Measurements from ENCODE around the gene CCT8L2.

GRCh38 chr22:16562711-16563554 is 29.7 kb downstream of the CCT8L2 start:
- no peak for TF ChIP-seq POLR2A (IDR thresholded peaks at IDR 0.05; ENCODE audit: low read length)
- no peak for TF ChIP-seq GATA1 (IDR thresholded peaks at IDR 0.05; ENCODE audit: low read depth, low read length)

Measured in erythroblast (primary cell).